GM10248 (cell line): ENCODE data around the gene NPM3.

ENCODE experiments used
- CTCF ChIA-PET: fragments of 300-600 bp; sonication (Branson Sonifier 250); formaldehyde crosslinking; extraction: SDS; loops from one replicate; lab custom pipeline; 2021; ENCODE audit warnings: antibody characterized with exemption; lab: Yijun Ruan, JAX
- POLR2A ChIA-PET: fragments of 350-650 bp; sonication (Branson Sonifier 250); formaldehyde crosslinking; extraction: SDS; loops from one replicate; lab custom pipeline; 2020; ENCODE audit warnings: antibody characterized with exemption; lab: Yijun Ruan, JAX
- DNase-seq: peaks from one replicate; pipeline ENCODE4 v3.0.0; 2012; ENCODE audit errors: extremely low spot score
- TF ChIP-seq, protein P1 (sequence below): IDR thresholded peaks from 2 replicates; pipeline ENCODE4 v1.5.1; 2012; ENCODE audit warnings: mild to moderate bottlenecking, low read depth; ENCODE audit errors: extremely low read depth, missing control alignments, control extremely low read depth

NPM3 gene

GRCh38 chr10:101762736-101763135, 20.5 kb downstream of the NPM3 start:
- TF ChIP-seq, protein P1, sequence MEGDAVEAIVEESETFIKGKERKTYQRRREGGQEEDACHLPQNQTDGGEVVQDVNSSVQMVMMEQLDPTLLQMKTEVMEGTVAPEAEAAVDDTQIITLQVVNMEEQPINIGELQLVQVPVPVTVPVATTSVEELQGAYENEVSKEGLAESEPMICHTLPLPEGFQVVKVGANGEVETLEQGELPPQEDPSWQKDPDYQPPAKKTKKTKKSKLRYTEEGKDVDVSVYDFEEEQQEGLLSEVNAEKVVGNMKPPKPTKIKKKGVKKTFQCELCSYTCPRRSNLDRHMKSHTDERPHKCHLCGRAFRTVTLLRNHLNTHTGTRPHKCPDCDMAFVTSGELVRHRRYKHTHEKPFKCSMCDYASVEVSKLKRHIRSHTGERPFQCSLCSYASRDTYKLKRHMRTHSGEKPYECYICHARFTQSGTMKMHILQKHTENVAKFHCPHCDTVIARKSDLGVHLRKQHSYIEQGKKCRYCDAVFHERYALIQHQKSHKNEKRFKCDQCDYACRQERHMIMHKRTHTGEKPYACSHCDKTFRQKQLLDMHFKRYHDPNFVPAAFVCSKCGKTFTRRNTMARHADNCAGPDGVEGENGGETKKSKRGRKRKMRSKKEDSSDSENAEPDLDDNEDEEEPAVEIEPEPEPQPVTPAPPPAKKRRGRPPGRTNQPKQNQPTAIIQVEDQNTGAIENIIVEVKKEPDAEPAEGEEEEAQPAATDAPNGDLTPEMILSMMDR, result no peak
- POLR2A ChIA-PET, result no interaction called here
- no peak for DNase-seq
- CTCF ChIA-PET, result interaction anchor here (1.0 to 1.9 kb wide), 4 partner anchors 11 to 160 kb away, joined by 4 to 5 read pairs (median 4); no protein-coding TSS in a partner anchor

DNA sequence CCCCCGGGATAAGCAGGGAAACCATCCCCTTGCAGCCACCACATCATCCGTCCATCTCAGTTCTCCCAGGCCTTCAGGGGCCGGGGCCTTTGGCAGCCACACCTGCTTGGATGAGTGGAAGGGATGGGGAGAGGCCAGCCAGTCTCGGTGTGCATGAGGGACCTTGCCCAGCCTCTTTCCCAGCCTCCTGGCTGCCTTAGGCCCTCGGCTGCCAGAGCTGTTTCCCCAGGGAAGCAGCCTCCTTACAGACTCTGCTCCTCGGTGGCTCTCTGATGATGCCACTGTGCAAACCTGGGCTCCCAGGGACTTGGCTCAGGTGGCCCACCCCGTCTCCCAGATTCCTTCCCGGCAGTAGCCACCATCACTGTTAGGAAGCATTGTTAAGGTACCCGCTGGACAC, 22.0 kb downstream of the NPM3 start:
- ChIA-PET POLR2A (no interaction called here), CTCF (interaction anchor here (1.6 to 1.9 kb wide), 2 partner anchors 13 to 158 kb away, joined by 4 to 5 read pairs; no protein-coding TSS in a partner anchor)
- TF ChIP-seq, protein P1, result no peak
- no peak for DNase-seq

DNA sequence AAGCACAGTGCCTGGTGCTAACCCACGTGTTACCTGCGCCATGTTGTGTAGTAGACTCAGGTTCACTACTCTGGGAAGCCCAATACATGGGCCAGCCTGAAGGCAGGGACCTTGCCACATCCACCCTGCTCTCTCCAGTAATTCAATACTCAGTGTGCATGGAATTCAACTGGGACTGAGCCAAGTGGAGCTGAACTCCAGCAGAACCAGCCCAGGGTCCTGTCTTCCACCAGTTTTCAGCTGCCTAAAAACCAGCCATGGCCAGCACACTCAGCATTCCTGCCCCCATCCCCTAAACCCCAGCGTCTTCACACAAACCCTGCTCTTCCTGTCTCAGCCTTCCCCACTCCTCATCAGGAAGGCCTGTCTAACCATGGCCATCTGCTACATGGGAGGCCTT, 22.7 kb downstream of the NPM3 start:
- POLR2A ChIA-PET, result no interaction called here
- DNase-seq, result no peak
- CTCF ChIA-PET, result interaction anchor here (0.9 kb wide), 1 partner anchor 158 kb away, joined by 3 read pairs; no protein-coding TSS in a partner anchor
- TF ChIP-seq, protein P1, result no peak

- CTCF ChIA-PET, result interaction anchor here (0.9 kb wide), 1 partner anchor 157 kb away, joined by 3 read pairs; no protein-coding TSS in a partner anchor
- TF ChIP-seq, protein P1, result no peak
- POLR2A ChIA-PET, result no interaction called here
- no peak for DNase-seq
These were observed 23.7 kb downstream of the NPM3 start for GRCh38 chr10:101759309-101760247.

DNA sequence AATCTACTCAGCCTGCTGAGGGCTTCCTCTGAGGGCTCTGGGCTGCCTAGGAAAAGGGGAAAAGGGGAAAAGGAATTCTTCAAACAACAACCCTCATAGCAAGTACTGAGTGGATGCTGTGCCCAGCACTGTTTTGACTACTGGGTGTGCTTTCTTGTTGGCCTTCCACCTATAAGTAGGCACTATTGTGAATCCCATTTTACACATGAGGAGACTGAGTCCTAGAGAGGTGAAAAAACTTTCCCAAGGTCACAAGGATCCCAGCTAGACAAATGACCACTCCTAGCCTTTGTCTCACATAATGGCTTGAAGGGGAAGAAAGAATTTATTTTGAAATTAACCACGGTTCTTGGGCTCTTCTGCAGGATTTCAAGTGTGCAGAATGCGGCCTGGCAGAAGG, 24.4 kb downstream of the NPM3 start:
- CTCF ChIA-PET, result interaction anchor here (1.5 to 3.1 kb wide), 2 partner anchors 22 to 156 kb away, joined by 3 to 20 read pairs; no protein-coding TSS in a partner anchor
- DNase-seq, result no peak
- POLR2A ChIA-PET, result no interaction called here
- TF ChIP-seq, protein P1, result no peak

- TF ChIP-seq, protein P1, result no peak
- POLR2A ChIA-PET, result no interaction called here
- no peak for DNase-seq
- CTCF ChIA-PET, result interaction anchor here (0.9 to 2.2 kb wide), 7 partner anchors 9 to 149 kb away, joined by 3 to 7 read pairs (median 4); no protein-coding TSS in a partner anchor
These were observed 31.0 kb downstream of the NPM3 start for GRCh38 chr10:101752241-101752640.
